ENCODE results near the gene PPP4C.

Gene PPP4C

DNA sequence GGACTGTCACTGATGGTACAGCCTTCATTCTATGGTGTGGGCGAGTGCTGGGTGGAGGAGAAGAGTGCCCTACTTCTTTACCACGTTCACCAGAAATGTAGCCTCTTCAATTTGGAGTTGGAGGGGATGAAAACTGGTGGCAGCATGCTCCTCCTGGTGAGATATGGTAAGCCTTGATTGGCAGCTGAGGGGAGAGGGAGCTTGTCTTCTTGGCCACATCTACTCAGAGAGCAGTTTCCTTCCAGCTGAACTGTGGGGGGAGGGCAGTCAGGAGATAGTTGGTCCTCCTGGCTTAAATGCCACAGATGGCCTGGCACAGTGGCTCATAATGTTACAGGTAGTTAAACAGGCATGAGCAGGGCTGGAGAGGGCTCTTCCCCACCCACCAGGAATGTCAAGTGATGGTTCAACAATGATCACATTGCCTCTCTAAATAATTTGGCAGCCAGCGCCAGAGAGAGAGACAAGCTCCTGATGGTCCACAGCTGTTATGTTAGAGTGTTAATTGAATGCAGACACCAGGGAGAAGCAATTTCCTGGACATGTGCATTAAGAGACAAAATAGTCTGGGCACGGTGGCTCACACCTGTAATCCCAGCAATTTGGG is 56.2 kb downstream of the PPP4C start:
- DNase-seq: peak; percentile 95

DNA sequence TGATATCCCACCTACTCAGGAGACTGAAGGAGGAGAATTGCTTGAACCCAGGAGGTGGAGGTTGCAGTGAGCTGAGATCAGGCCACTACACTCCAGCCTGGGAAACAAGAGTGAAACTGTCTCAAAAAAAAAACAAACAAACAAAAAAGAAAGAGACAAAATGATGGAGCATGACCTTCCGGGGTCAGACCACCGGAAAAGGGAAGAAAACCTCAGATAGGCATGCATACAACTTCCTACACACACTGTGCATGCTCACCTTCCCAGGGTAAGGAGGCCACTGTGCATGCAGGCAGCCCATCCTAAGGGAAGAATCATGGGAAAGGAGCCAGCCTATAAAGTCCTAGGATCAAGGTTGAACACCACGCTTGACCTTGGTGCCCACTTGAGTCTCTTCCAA is 56.8 kb downstream of the PPP4C start:
- DNase-seq: no peak
